Measurements from ENCODE around the gene CPEB4.

Gene CPEB4

DNA sequence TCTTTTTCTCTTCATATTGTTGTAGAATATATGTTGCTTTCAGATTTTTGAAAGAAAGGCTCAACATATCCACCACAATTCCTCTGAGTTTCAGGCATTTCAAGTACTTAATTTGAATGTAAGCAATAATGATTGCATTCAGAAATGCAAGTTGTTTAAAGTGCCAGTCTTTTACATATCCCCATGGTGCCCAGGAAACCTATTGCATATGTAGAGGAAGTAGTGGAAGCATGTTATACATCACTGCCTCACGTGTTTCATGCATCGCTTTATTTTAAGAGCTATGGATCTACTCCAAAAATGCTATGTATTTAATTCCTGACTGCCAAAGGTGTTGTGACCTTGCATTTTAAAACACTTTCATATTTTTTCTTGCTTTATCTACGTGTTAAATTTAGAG, 28.1 kb downstream of the CPEB4 start:
- no peak for DNase-seq

- DNase-seq, result peak; percentile 85
Observed at GRCh38 chr5:173917788-173918786, 29.9 kb downstream of the CPEB4 start.

DNA sequence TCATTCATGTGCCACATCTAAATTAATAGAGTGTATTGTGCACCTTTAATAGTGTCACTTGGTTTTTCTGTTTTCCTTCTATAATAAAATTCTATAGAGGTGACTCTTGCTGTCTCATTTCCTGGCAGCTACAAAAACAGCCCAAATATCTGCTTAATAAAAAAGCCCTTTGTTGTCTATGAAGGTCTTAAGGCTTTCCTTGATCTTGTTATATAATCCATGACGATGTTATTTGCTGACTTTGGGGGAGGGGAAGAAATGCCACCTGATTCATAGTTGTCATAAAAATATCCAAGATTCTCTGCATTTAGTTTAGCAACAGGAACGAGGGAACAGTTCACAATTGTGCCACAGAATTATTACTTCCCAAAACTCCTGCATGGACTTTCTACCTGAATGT, 31.3 kb downstream of the CPEB4 start:
- DNase-seq, result no peak

- peak; percentile 38 for DNase-seq
Observed at GRCh38 chr5:173920024-173920753, 32.0 kb downstream of the CPEB4 start.

DNA sequence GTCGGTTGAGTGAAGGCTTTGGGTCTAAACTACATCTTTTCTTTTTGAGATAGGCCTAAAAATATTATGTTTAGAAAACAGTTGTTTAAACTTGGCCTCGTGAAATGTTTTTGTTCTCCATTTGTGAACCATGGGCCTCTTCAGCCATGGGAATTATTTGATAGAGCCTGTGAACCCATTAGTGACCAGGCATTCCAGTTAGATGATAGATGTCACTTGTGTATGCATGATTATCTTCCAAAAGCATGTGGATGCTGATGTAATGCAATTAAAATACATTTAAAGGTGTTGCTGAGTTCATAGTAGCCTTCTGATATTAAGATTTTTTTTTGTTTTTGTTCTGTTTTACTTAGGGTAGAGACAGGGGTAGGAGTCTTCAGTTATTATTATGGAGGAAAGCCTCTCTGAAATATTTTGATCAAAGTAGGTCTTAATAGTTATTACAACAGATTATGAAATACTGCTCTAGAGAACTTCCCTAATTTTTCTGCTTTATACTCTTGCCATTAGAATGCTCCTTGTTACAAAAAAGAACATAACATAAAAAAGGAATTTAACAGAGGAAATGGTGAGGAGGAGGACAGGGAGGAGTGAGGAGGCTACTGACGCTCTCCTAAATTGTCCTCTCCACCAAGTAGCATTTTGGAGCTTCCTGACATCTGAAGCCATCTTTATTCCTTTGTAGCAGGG, 32.9 kb downstream of the CPEB4 start:
- peak; percentile 69 for DNase-seq

DNA sequence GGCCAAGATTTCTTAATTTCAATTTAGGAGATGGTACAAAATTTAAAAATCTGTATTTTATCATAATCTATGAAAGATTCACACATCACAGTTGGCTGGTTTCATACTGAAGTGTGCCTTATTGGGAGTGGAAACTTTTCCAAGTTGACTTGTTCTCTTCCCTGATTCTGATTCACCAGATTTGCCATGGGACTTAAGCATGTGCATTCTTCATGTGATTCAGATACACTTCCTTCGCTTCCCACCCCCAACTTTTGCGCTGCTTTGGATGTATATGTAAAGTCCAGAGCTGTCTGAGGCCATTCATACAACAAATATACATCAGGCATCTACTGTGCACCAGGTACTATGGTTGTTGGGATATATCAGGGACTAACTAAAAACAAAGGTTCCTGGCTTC, 34.4 kb downstream of the CPEB4 start:
- DNase-seq, result no peak

DNA sequence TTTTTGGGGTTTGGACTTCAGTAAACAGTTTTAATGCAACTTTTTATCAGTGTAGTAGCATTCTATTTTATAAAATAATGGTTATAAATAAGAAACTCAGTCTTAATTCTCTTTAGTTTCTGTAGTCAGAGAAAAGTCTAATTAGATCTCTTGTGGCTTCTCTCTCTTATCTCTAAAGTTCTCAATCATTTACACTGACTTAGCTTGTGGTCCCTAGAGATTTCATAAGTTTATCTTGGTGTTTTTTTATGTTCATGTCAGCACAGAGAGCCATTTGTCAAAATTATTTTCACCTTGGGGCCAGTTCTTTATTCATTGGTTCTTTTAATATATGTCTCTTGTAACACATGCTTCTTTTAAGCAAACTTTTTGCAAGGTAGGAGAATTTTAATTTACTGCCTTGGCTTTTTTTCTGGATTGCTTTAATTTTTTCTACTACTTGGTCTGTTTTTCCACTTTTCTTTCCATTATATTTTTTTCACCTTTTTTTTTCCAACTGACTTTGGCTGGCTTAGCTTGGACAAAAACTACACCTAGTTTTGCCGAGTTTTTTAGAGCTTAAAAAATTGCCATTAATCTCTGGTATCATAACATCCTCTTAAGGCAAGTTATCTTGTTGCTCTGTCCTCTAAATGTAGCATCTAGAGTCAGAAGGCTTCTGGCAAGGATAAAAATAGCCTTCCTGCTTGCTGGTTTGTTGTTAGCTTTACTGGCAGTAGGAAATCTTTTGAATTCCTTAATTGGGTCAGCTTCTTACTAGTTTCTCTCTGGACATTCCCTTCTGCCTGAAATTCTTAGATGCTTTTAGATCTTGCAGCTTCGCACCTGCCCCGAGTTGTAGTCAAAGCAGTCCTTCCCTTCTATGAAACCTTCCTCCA, 35.3 kb downstream of the CPEB4 start:
- peak; percentile 48 for DNase-seq

DNA sequence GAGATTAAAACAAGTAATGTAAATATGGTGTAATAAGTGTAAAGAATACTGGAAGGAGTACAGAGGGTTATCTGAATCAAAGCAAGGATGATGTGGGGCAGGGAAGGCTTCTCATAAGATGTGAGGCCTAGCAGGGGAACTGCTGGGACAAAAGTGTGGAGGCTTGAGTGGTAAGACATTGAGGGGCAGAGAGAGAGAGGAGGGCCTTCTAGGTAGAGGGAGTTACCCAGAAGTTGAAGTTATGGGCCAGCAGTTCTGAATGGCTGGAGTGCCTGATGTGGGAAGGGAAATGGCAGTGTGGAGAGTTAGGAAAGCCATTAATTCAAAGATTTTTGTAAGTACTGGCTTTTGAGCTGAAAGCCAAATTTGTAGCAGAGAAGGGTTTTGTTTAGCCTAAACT, 36.8 kb downstream of the CPEB4 start:
- DNase-seq, result no peak

- peak; percentile 56 for DNase-seq
Observed at GRCh38 chr5:173925449-173926071, 37.4 kb downstream of the CPEB4 start.

- DNase-seq, result peak; percentile 71
Observed at GRCh38 chr5:173926359-173926758, 38.2 kb downstream of the CPEB4 start.

DNA sequence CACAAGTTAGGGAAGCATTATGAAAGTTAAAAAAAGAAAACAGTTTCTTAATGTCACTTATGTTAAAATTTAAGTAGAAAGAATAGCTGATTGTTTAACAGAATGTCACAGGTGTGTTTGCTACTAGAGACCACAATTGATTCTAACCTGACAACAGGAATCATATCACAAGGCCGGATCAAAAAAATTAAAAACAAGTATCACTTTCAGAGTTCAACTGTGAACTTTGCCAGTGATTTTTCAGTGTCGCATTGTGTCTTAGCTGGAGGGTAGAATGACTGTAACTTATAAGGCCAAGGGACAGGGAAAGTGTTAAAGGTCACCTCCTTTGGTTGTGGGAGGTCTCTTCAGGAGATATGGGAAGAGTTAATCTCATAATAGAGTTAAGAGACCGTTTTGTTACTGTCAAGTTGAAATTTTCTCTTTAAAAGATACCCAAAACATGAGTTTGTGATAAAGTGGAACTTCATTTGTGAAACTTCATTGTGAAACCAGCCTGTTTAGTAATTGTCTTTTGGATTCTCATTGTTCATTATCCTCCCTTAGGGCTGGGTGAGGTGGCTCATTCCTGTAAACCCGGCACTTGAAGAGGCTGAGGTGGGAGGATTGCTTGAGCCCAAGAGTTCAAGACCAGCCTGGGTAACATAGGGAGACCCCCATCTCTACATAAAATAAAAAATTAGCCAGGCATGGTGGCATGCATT, 40.9 kb downstream of the CPEB4 start:
- no peak for DNase-seq

- no peak for DNase-seq
Observed at GRCh38 chr5:173932695-173933139, 44.6 kb downstream of the CPEB4 start.

GRCh38 chr5:173933901-173934300, 45.8 kb downstream of the CPEB4 start:
- no peak for DNase-seq

GRCh38 chr5:173935396-173935795, 47.2 kb downstream of the CPEB4 start:
- DNase-seq, result no peak

DNA sequence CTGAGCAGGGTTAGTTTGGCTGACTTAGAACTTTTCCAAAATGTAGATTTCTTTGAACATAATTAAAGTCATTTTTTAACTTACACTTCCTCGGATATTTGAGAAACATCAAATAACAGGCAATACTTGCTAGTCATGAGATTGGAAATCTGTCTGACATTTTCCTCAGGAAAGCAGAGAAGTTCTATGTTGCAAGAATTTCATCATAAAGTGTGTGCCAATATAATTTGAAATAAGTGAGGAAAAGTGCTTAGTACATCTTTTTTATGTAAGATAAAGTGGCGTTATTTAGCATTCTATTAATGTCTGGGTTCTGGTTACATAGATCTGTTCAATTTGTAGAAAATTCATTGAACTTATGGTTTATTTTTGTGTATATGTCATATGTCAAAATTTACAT, 52.1 kb downstream of the CPEB4 start:
- DNase-seq, result no peak

DNA sequence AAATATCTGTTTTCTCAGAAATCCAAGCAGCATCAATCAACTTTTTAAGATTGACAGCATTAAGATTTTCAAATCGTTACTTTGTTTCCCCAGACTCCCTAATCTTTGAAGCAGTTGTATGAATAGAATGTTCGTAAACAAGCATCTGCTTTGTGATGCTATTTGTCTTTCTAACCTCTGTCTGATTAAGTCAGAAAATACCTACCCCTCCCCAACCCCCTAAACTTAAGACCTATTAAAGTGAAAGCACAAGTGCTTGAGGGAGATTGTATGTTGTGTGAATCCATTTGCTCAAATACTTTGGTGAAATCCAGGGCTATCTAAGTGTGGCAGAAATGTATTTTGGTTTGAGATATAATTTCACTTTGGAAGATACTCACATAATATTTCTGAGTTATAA, 53.0 kb downstream of the CPEB4 start:
- DNase-seq, result no peak

DNA sequence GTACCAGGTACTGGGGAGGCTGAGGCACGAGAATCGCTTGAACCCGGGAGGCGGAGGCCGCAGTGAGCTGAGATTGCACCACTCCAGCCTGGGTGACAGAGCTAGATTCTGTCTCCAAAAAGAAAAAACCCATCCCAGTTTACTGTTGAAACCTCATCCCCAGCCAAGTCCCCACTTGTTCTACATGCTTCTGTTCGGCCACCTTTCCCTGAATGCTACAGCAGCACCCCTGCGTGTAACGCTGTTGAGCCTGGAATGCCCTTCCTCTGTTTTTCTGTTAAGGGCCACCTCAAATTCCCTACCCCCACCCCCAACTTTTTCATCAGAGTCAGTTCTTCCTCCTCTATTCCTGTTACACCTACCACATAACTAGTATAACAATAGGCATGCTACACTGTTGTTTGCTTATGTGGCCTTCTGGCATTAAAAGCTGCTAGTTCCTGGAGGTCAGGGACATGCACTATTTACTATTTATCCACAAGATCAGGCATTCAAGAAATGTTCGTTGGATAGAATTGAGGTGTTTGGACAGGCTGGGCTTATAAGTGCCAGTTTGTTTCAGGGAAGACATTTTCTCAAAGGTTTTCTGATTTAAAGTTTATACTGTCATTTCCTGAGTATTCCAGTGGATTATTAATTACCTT, 53.7 kb downstream of the CPEB4 start:
- DNase-seq, result no peak

DNA sequence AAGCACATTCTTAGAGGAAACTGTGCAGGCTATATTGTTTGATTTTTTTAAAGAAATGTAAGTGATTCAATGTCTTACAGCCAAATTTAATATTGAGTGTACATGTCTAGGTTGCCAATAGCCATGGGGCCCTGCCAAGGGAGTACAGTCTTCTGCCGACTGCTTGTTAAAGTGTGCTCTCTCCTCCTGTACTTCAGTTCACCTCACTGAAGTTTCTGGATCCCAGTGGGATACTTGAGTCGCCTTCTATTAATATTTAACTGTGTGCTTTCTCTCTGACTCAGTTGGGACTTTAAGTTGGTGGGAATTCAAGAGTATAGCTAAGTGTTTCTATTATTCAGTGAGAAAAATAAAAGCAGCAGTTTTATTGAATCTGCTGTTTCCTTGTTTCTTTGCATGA, 56.4 kb downstream of the CPEB4 start:
- DNase-seq, result no peak

- no peak for DNase-seq
Observed at GRCh38 chr5:173945160-173945559, 57.0 kb downstream of the CPEB4 start.

DNA sequence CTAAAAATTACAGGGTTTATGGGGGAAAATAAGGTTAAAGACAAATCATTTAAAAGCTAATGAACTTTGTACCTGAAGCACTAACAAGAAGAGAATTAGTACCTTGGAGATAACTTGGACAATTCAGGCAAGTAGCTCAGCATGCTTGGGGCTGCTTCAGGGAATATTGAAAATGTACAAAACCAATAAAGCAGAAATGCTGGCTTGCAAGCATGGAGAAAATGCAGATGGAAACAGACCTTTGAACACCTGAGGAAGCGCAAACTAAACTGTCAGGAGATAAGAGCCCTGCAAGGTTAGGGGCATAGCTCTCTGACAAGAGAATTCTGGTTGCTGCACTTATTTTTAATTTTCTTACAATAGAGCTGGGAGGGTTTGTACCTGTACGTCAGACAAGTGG, 58.2 kb downstream of the CPEB4 start:
- no peak for DNase-seq

Measured in fibroblast of skin of scalp (primary cell).